ENCODE measurements around the gene HSPB6.

HSPB6 gene

DNA sequence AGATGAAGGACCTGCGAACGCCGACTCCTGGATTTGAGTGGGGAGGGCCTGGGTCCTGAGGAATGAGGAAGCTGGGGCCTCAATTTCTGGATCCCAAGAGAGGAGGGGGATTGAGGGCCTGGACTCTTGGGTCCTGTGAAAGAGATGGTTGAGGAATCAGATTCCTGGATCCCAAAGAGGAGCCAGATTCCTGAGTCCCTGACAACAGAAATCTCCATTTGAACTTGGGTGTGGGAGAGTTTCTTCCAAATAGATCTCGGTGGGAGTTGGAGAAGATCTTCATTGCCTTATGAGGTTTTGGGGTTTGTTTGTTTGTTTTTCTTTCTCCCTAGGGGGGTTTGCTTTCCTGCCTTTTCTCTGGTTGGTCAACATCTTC lies 10.8 kb downstream of the HSPB6 start:
- peak overlapping the region; percentile 67 for H3K4me3 ChIP-seq (replicated peaks; ENCODE audit: low read depth, low read length)
- TF ChIP-seq, protein P1, sequence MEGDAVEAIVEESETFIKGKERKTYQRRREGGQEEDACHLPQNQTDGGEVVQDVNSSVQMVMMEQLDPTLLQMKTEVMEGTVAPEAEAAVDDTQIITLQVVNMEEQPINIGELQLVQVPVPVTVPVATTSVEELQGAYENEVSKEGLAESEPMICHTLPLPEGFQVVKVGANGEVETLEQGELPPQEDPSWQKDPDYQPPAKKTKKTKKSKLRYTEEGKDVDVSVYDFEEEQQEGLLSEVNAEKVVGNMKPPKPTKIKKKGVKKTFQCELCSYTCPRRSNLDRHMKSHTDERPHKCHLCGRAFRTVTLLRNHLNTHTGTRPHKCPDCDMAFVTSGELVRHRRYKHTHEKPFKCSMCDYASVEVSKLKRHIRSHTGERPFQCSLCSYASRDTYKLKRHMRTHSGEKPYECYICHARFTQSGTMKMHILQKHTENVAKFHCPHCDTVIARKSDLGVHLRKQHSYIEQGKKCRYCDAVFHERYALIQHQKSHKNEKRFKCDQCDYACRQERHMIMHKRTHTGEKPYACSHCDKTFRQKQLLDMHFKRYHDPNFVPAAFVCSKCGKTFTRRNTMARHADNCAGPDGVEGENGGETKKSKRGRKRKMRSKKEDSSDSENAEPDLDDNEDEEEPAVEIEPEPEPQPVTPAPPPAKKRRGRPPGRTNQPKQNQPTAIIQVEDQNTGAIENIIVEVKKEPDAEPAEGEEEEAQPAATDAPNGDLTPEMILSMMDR (IDR thresholded peaks at IDR 0.05; ENCODE audit: insufficient read depth, low read length, poor library complexity, severe bottlenecking) = no peak
- no peak for DNase-seq (ENCODE audit: extremely low read depth, insufficient read length)
- no peaks in the 10 kb centered on the region for H3K36me3 ChIP-seq (ENCODE audit: control insufficient read depth, insufficient read depth, low read length)
- no peaks in the 10 kb centered on the region for H3K27me3 ChIP-seq (replicated peaks; ENCODE audit: control insufficient read depth, insufficient read depth, low read length)

DNA sequence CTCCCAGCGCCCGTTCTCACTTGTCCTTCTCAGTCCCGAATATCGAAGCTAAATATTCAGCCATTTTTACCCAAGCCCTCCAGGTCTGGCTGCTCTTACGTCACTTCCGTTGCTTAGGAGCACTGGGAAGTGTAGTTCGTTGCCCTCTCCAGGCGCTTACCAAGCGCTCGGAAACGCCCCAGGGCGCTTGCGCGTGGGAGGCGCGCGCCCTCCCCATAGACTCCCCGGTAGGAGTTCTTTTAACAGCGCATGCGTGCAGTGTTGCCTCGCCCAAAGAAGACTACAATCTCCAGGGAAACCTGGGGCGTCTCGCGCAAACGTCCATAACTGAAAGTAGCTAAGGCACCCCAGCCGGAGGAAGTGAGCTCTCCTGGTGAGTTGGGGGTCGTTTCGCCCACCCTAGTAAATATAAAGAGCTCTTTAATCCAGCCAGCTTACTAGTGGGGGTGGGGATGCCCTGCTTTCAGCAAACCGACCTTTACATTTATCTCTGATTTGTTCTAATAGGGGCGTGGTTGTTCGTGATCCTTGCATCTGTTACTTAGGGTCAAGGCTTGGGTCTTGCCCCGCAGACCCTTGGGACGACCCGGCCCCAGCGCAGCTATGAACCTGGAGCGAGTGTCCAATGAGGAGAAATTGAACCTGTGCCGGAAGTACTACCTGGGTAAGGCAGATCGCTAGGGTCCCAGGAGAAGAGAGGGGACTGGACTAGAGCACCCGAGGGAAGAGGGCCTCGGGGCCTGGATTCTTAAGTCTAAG lies 11.3 kb downstream of the HSPB6 start, which contains the start of the genes PSENEN and U2AF1L4:
Gene PSENEN, plus strand, starts transcription at position 324 of the 759 bp plus-strand sequence. Its CDS starts 280 bp downstream, at position 604.
Gene U2AF1L4, minus strand, starts transcription at position 91 of the 759 bp plus-strand sequence. Its CDS starts 27 bp downstream, at position 64.
- Histone ChIP-seq H3K4me3 (replicated peaks; ENCODE audit: low read depth, low read length) (peak within 1 kb of the TSS; percentile 83), H3K36me3 (ENCODE audit: control insufficient read depth, insufficient read depth, low read length) (no peaks in the 10 kb centered on the region), H3K27me3 (replicated peaks; ENCODE audit: control insufficient read depth, insufficient read depth, low read length) (no peaks in the 10 kb centered on the region)
- TF ChIP-seq, protein P1 (IDR thresholded peaks at IDR 0.05; ENCODE audit: insufficient read depth, low read length, poor library complexity, severe bottlenecking) = no peak
- peak; percentile 100 for DNase-seq (ENCODE audit: extremely low read depth, insufficient read length)

DNA sequence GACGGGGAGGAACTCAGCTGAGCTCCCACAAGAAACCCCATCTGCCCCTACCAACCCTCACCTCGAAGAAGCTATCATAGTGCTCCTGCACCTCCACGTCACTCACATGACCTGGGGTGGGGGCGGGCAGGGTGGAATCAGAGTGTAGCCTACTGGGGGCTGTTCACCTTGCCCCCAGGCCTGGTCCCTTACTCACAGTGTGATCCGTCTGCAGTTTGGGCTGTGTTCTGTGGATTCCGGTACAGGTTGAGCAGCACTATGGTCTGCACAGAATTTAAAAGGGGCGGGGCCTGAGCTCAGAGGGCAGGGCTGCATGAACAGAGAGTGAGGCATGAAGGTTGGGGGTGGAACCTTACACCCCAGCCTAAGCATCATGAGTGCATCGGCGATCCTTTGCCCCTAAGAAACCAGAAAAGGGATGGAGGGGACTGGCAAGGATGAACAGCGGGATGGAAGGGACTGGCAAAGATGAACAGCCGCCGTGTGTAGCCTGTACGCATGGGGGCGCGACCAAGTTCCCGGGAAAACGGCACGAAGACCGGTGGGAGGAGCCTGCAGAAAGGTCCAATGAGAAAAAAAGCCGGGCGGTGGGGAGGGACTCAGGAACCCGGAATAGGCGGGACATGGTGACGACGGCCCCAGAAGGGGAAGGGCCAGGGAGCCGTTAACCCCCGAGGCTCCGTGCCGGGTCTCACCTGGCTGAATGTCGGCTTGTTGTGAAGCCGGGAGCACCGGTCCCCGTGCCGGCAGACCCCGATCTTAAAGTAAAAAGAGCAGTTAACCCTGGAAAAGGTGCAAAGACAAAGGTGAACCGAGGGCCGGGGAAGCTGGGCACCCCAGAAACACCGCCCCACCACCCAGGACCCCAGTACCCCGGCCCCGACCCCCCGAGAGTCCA lies 12.2 kb downstream of the HSPB6 start:
- TF ChIP-seq, protein P1 (IDR thresholded peaks at IDR 0.05; ENCODE audit: insufficient read depth, low read length, poor library complexity, severe bottlenecking) = peak; percentile 41
- Histone ChIP-seq H3K36me3 (ENCODE audit: control insufficient read depth, insufficient read depth, low read length) (no peaks in the 10 kb centered on the region), H3K4me3 (replicated peaks; ENCODE audit: low read depth, low read length) (peak overlapping the region; percentile 83), H3K27me3 (replicated peaks; ENCODE audit: control insufficient read depth, insufficient read depth, low read length) (no peaks in the 10 kb centered on the region)
- peak; percentile 90 for DNase-seq (ENCODE audit: extremely low read depth, insufficient read length)

DNA sequence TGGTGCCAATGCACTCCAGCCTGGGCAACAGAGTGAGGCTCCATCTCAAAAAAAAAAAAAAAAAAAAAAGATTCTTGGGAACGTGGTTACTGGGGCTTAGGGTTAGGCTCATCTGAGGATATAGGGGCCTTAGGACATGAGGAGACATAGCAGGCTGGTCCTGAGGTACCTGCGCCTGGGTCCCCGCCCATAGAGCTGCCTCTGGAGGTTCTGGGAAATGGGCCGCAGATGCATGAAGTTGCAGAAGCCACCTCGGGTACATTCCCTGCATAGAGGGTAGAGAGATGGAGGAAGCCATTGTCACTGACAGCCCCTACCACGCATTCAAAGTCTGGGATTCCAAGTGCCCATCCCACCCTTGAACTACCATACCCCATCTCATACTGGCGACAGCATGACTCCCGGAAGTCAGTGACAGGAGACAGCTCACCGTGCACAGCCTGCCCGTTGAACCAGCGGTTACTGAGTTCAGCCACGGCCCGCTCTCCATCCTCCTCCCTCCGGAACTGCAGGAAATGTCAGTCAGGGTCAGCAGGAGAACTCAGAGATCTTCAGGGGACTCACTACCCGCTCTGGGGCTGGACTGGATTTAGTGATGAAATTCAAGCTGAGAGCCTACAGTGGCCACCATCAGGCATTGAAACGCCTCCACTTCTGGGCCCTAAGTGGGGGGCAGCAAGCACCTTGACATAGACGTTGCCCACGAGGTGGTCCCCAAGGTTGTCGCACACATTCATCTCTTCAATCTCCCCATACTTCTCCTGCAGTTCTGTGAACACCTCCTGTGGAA lies 13.0 kb downstream of the HSPB6 start:
- DNase-seq (ENCODE audit: extremely low read depth, insufficient read length) = no peak
- Histone ChIP-seq H3K4me3 (replicated peaks; ENCODE audit: low read depth, low read length) (peak overlapping the region; percentile 83), H3K36me3 (ENCODE audit: control insufficient read depth, insufficient read depth, low read length) (peaks cover 3% of the 10 kb centered on the region; the same call in 1 of the 2 replicates), H3K27me3 (replicated peaks; ENCODE audit: control insufficient read depth, insufficient read depth, low read length) (no peaks in the 10 kb centered on the region)
- TF ChIP-seq, protein P1 (IDR thresholded peaks at IDR 0.05; ENCODE audit: insufficient read depth, low read length, poor library complexity, severe bottlenecking) = no peak

DNA sequence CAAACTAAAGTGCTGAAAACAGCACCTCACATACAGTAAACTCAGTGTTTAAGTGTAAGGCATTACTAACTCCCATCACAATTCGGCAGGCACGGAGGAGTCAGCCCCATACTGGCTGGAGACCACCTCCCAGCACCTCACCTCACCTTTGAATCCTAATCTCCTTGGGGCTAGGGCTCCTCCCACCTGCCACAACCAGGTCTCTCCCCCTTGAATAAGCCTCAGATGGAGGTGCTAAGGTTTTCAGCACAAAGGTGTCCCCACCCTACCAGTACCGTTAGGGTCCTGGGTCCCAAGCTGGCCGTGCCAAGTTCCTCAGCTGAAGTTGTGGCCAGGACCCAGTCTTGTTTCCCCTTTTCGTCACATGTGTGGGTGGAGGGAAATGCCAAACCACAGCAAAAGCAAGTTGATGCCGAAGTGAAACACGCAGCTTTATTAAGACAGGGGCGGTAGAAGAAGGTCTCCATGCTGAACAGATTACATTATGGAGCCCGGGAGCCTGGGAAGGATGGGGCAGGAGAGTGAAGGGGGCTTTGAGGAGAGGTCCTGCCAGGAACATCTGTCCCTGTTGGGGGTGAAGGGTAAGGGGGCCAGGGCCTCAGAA lies 14.6 kb downstream of the HSPB6 start, which contains the start of gene IGFLR1:
Gene IGFLR1, minus strand, starts transcription at position 332 of the 604 bp plus-strand sequence. CDS start 1,272 bp downstream, outside the sequence.
- peak within 1 kb of the TSS; percentile 74 for H3K4me3 ChIP-seq (replicated peaks; ENCODE audit: low read depth, low read length)
- peaks cover 10% of the 10 kb centered on the region for H3K36me3 ChIP-seq (ENCODE audit: control insufficient read depth, insufficient read depth, low read length)
- DNase-seq (ENCODE audit: extremely low read depth, insufficient read length) = peak; percentile 75

More for the DNA sequence above, 14.6 kb downstream of the HSPB6 start, which contains the start of gene IGFLR1:
- H3K27me3 ChIP-seq (replicated peaks; ENCODE audit: control insufficient read depth, insufficient read depth, low read length) = no peaks in the 10 kb centered on the region
- TF ChIP-seq, protein P1 (IDR thresholded peaks at IDR 0.05; ENCODE audit: insufficient read depth, low read length, poor library complexity, severe bottlenecking) = no peak
